ENCODE results near the gene SLC39A1. TPM values are rescaled to one million over a fixed set of nuclear protein-coding genes. Genes with fewer than 3 reads are reported as not detected.

Gene SLC39A1
- total RNA-seq, 1 experiment from 2014 or later: 204 TPM

GRCh38 chr1:153973525-153973924 lies 10.2 kb upstream of the SLC39A1 start:
- POLR2A ChIA-PET: no interaction called here
- Mint-ChIP-seq H3K36me3 (peaks cover 31% of the 10 kb centered on the region), H3K27ac (0 out of 2 replicates have a peak overlapping the region, but pooled peaks have one; percentile 56), H3K4me3 (no peak overlapping the region), H3K9me3 (no peaks in the 10 kb centered on the region), H3K27me3 (ENCODE audit: low read depth) (no peaks in the 10 kb centered on the region), H3K4me1 (peaks cover 31% of the 10 kb centered on the region)
- no peak for ATAC-seq
- no peak for DNase-seq (ENCODE audit: low spot score)
- TF ChIP-seq CBFB (CRISPR knock-in tag; IDR thresholded peaks at IDR 0.05; ENCODE audit: low read depth) (no peak), ATF2 (CRISPR knock-in tag; IDR thresholded peaks at IDR 0.05; ENCODE audit: borderline replicate concordance, low read depth) (no peak), FOXJ3 (CRISPR knock-in tag; IDR thresholded peaks at IDR 0.05; ENCODE audit: borderline replicate concordance) (no peak), SP1 (CRISPR knock-in tag; conservative IDR thresholded peaks at IDR 0.05) (no peak), IRF2 (CRISPR knock-in tag; IDR thresholded peaks at IDR 0.05; ENCODE audit: borderline replicate concordance, low read depth) (no peak), CTCF (IDR thresholded peaks at IDR 0.05) (no peak), ZNF263 (CRISPR knock-in tag; IDR thresholded peaks at IDR 0.05; ENCODE audit: low read depth) (no peak), MLX (CRISPR knock-in tag; IDR thresholded peaks at IDR 0.05) (no peak), ZBTB21 (CRISPR knock-in tag; IDR thresholded peaks at IDR 0.05; ENCODE audit: borderline replicate concordance) (no peak), FOXP4 (CRISPR knock-in tag; IDR thresholded peaks at IDR 0.05) (no peak)
- CTCF ChIA-PET: no interaction called here

- peaks cover 31% of the 10 kb centered on the region for H3K36me3 Mint-ChIP-seq
- CTCF ChIA-PET: no interaction called here
- no peaks in the 10 kb centered on the region for H3K27me3 Mint-ChIP-seq (ENCODE audit: low read depth)
- ATAC-seq: no peak
- H3K4me3 Mint-ChIP-seq: no peak overlapping the region
- POLR2A ChIA-PET: no interaction called here
- no peaks in the 10 kb centered on the region for H3K9me3 Mint-ChIP-seq
- DNase-seq (ENCODE audit: low spot score): no peak
- TF ChIP-seq ESRRA (CRISPR knock-in tag; IDR thresholded peaks at IDR 0.05; ENCODE audit: borderline replicate concordance): no peak
- no peak for TF ChIP-seq SOX15 (CRISPR knock-in tag; IDR thresholded peaks at IDR 0.05)
- no peak for TF ChIP-seq NR3C1 (CRISPR knock-in tag; conservative IDR thresholded peaks at IDR 0.05; ENCODE audit: low read depth)
- TF ChIP-seq ZMAT4 (CRISPR knock-in tag; IDR thresholded peaks at IDR 0.05): no peak
- TF ChIP-seq TP53 (CRISPR knock-in tag; IDR thresholded peaks at IDR 0.05): no peak
- no peak for TF ChIP-seq NFE2L1 (CRISPR knock-in tag; IDR thresholded peaks at IDR 0.05)
- peaks cover 27% of the 10 kb centered on the region for H3K4me1 Mint-ChIP-seq
- peak overlapping the region; percentile 49; the same call in 1 of the 2 replicates for H3K27ac Mint-ChIP-seq
These were observed 9.7 kb upstream of the SLC39A1 start for GRCh38 chr1:153973071-153973470.

GRCh38 chr1:153970346-153970745 lies 7.0 kb upstream of the SLC39A1 start:
- no peak overlapping the region for H3K4me3 Mint-ChIP-seq
- peaks cover 28% of the 10 kb centered on the region for H3K4me1 Mint-ChIP-seq
- no peak for DNase-seq (ENCODE audit: low spot score)
- no peak for ATAC-seq
- no peak overlapping the region for H3K27ac Mint-ChIP-seq
- no peaks in the 10 kb centered on the region for H3K27me3 Mint-ChIP-seq (ENCODE audit: low read depth)
- peaks cover 27% of the 10 kb centered on the region for H3K36me3 Mint-ChIP-seq
- ChIA-PET CTCF (no interaction called here), POLR2A (no interaction called here)
- peaks cover 5% of the 10 kb centered on the region for H3K9me3 Mint-ChIP-seq
- no peak for TF ChIP-seq GABPB1 (CRISPR knock-in tag; IDR thresholded peaks at IDR 0.05)
- TF ChIP-seq CBFB (CRISPR knock-in tag; IDR thresholded peaks at IDR 0.05; ENCODE audit: low read depth): no peak
- TF ChIP-seq ATF2 (CRISPR knock-in tag; IDR thresholded peaks at IDR 0.05; ENCODE audit: borderline replicate concordance, low read depth): no peak
- TF ChIP-seq AFF4 (CRISPR knock-in tag; IDR thresholded peaks at IDR 0.05; ENCODE audit: borderline replicate concordance): no peak
- no peak for TF ChIP-seq FOXP4 (CRISPR knock-in tag; IDR thresholded peaks at IDR 0.05)
- TF ChIP-seq ZNF263 (CRISPR knock-in tag; IDR thresholded peaks at IDR 0.05; ENCODE audit: low read depth): no peak
